Thymus (tissue), 11 donors: ENCODE results near the gene SNRPA1. TPM values are rescaled to one million over a fixed set of nuclear protein-coding genes. Genes with fewer than 3 reads are reported as not detected.

Experiments
- DNase-seq, 9 donors: peaks; one replicate each; pipeline ENCODE4 v3.0.0-alpha.2; 2013; ENCODE audit warnings: low spot score in 9 of 9, low read depth in 6 of 9, missing footprints in 1 of 9
- H3K27ac ChIP-seq, 2 donors: one replicate each; pipeline ENCODE4 v1.5.1; 2013; ENCODE audit warnings: control low read depth in 1 of 2, low read depth in 1 of 2, low read length in 1 of 2, mild to moderate bottlenecking in 1 of 2, moderate library complexity in 1 of 2
- H3K27me3 ChIP-seq, 2 donors: one replicate each; pipeline ENCODE4 v1.5.1; 2013; ENCODE audit warnings: low read length in 1 of 2; ENCODE audit not compliant: control insufficient read depth in 2 of 2, insufficient read depth in 1 of 2
- H3K36me3 ChIP-seq, 2 donors: one replicate each; pipeline ENCODE4 v1.5.1; 2013; ENCODE audit warnings: low read length in 1 of 2, mild to moderate bottlenecking in 1 of 2, moderate library complexity in 1 of 2; ENCODE audit not compliant: control insufficient read depth in 2 of 2, insufficient read depth in 2 of 2
- H3K4me1 ChIP-seq, 2 donors: one replicate each; pipeline ENCODE4 v1.5.1; 2013; ENCODE audit warnings: low read length in 2 of 2; ENCODE audit not compliant: control insufficient read depth in 2 of 2, insufficient read depth in 2 of 2
- H3K4me3 ChIP-seq, 2 donors: one replicate each; pipeline ENCODE4 v1.5.1; 2013; ENCODE audit warnings: low read length in 2 of 2, control low read depth in 1 of 2, mild to moderate bottlenecking in 1 of 2
- H3K9me3 ChIP-seq, 2 donors: one replicate each; pipeline ENCODE4 v1.5.1; 2013; ENCODE audit warnings: low read length in 1 of 2, mild to moderate bottlenecking in 1 of 2; ENCODE audit not compliant: control insufficient read depth in 2 of 2, insufficient read depth in 1 of 2
- WGBS: extraction: QIAGEN DNeasy Blood & Tissue Kit; methylation state at CpG from one replicate; pipeline ENCODE4 v1.1.7; 2013; 5-methylcytosine and 5-hydroxymethylcytosine counted together
- polyA plus RNA-seq: library from polyadenylated mRNA; stranded (reverse); fragments of 200-250 nt; gene quantifications from one replicate; pipeline ENCODE4 v1.2.3, GENCODE V29; 2013
- total RNA-seq: library from RNA; stranded (reverse); fragments of 120-200 nt; gene quantifications from one replicate; pipeline ENCODE4 v1.2.4, GENCODE V29; 2013
- donor health status: healthy.

SNRPA1 gene
- total and polyA plus RNA-seq, 2 donors, result 47.7 to 71.4 TPM

DNA sequence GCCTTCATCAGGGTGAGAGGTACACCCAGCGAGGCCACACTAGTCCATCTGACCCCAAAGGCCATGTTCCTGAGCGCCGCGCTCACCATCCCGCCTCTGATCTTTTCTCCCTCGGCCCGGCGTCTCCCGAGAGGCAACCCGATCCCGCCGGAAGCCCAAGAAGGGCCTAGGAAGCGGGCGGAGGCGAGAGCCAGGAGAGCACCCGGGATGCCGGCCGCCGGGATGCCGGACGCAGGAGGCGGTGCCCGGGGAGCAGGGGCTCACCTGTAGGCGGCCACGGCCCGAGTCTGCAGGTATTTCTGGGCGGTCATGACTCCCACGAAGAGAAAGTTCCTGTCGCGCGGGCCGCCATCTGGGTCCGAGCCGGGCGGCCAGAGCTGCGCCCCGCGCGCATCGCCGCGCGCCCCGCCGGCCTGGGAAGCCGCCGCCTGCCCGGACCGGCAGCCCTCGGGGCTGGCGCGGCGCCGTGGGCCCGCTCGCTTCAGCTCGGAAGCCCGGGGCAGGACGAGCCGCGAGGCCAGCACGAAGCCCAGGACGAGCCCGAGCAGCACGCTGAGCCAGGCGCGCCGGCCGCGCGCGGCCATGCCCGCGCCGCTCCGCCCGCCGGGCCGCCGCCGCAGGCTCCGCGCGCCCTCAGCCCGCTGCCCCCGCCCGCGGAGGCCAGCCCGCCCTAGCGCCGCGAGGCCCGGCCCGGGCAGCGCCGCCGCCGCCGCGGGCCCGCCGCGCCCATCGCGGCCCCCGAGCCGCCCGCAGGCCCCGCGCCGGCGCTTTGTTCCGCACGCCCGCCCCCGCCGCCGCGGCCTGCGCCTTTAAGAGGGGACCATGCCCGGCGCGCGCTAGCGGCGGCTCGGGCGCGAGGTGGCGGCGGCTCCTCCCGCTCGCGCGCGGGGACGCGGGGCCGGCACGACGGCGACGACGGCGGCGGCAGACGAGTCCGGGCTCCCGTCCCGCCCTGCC, 43.9 kb downstream of the SNRPA1 start:
- DNase-seq, result no peak
- Histone ChIP-seq H3K4me3 (peak overlapping the region; percentile 57 to 82), H3K27me3 (peaks cover 3 to 27% of the 10 kb centered on the region in 2 donors), H3K4me1 (peaks cover 6 to 10% of the 10 kb centered on the region in 2 donors), H3K9me3 (no peaks in the 10 kb centered on the region), H3K27ac (peak overlapping the region in 1 of 2 donors; percentile 84), H3K36me3 (no peaks in the 10 kb centered on the region)
- under 1% methylated on average over 150 of the region's 150 CpGs for WGBS

GRCh38 chr15:101250341-101250831, 44.7 kb downstream of the SNRPA1 start:
- 13% methylated on average over 6 of the region's 6 CpGs for WGBS
- peaks cover 6 to 11% of the 10 kb centered on the region in 2 donors for H3K4me1 ChIP-seq

DNA sequence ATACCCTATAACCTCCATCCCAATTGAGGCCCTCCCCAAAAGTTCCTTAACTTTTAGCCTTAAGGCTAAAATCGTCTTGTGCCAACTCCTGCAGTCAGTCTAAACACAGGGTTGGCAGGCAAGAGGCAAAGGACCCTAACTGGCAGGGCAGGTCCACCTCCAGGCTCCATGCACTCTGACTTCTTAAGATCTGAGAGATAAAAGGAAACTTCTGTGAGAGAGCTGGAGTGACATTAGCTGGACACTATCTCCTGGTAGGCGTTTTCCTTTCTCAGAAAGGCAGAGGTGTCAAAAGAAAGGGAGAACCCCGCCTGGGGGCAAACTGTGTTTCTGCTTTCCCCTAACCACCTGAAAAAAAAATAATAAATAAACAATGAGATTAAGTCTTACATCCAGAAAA, 46.8 kb downstream of the SNRPA1 start:
- Histone ChIP-seq H3K4me1 (peaks cover 24 to 29% of the 10 kb centered on the region in 2 donors), H3K4me3 (no peak overlapping the region), H3K9me3 (no peaks in the 10 kb centered on the region), H3K36me3 (no peaks in the 10 kb centered on the region), H3K27ac (no peak overlapping the region), H3K27me3 (peaks cover 3 to 21% of the 10 kb centered on the region in 2 donors)
- DNase-seq, result no peak
- WGBS, result 91% methylated on average over 3 of the region's 3 CpGs

More at GRCh38 chr15:101250341-101250831, 44.7 kb downstream of the SNRPA1 start:
- Histone ChIP-seq H3K27me3 (peaks cover 3 to 27% of the 10 kb centered on the region in 2 donors), H3K4me3 (peak overlapping the region; percentile 57 to 82), H3K36me3 (no peaks in the 10 kb centered on the region), H3K9me3 (no peaks in the 10 kb centered on the region), H3K27ac (no peak overlapping the region)
- no peak for DNase-seq

GRCh38 chr15:101246824-101247745, 48.0 kb downstream of the SNRPA1 start:
- H3K27me3 ChIP-seq, result peaks cover 0 to 9% of the 10 kb centered on the region in 2 donors
- WGBS, result 93% methylated on average over 10 of the region's 10 CpGs
- H3K9me3 ChIP-seq, result no peaks in the 10 kb centered on the region
- H3K4me1 ChIP-seq, result peaks cover 36 to 37% of the 10 kb centered on the region in 2 donors
- H3K27ac ChIP-seq, result no peak overlapping the region
- H3K4me3 ChIP-seq, result no peak overlapping the region
- DNase-seq, result no peak
- H3K36me3 ChIP-seq, result no peaks in the 10 kb centered on the region

GRCh38 chr15:101246391-101246790, 48.7 kb downstream of the SNRPA1 start:
- 63% methylated on average over 6 of the region's 6 CpGs for WGBS
- Histone ChIP-seq H3K27me3 (peaks cover 0 to 7% of the 10 kb centered on the region in 2 donors), H3K36me3 (no peaks in the 10 kb centered on the region), H3K4me1 (peaks cover 38 to 40% of the 10 kb centered on the region in 2 donors), H3K4me3 (no peak overlapping the region), H3K9me3 (no peaks in the 10 kb centered on the region), H3K27ac (no peak overlapping the region)
- no peak for DNase-seq

DNA sequence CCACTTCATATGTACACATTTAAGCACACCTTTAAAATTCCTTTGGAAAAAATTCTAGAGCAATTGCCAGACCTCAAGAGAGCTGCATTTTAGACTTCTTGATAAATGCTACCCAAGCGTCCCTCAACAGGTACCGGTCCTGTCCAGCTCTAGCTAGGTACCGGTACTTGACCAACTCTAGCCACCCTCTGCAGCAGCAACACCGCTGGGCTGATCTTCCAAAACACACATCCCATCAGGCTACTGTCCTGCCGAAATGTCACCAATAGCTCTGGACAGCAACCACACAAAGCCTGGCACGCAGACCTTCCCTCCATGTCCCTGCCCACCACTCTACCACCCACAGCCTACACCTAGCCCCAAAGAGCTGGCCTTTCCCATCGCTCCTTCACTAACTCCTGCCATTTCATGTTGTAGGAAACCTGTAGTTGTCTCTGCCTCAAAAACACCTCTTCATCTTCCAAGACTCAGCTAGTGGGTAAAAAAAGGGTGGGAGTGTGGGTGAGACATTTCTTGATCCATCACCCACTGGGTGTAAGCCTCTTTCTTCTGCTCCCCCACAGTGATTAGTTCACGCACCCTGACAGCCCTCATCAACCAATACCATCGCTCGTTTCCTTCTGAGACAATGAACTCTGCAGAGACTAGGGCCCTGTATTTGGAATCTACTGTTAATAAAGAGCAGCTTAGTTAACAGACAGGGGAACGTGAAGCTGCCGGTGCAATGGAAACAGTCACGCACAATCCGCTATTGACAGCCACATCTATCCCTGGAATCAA, 50.0 kb downstream of the SNRPA1 start:
- DNase-seq, result no peak
- H3K36me3 ChIP-seq, result no peaks in the 10 kb centered on the region
- H3K4me3 ChIP-seq, result no peak overlapping the region
- WGBS, result 97% methylated on average over 14 of the region's 14 CpGs
- H3K9me3 ChIP-seq, result no peaks in the 10 kb centered on the region
- H3K27me3 ChIP-seq, result no peaks in the 10 kb centered on the region
- H3K27ac ChIP-seq, result peak overlapping the region in 1 of 2 donors; percentile 36
- H3K4me1 ChIP-seq, result peaks cover 32 to 36% of the 10 kb centered on the region in 2 donors

GRCh38 chr15:101244036-101244781, 50.8 kb downstream of the SNRPA1 start:
- Histone ChIP-seq H3K4me1 (peaks cover 34 to 43% of the 10 kb centered on the region in 2 donors), H3K36me3 (no peaks in the 10 kb centered on the region), H3K27me3 (no peaks in the 10 kb centered on the region), H3K4me3 (peak overlapping the region in 1 of 2 donors; percentile 2), H3K9me3 (no peaks in the 10 kb centered on the region), H3K27ac (peak overlapping the region; percentile 71 to 73)
- peak in 1 of 9 donors; percentile 69 for DNase-seq
- WGBS, result 14% methylated on average over 7 of the region's 7 CpGs

DNA sequence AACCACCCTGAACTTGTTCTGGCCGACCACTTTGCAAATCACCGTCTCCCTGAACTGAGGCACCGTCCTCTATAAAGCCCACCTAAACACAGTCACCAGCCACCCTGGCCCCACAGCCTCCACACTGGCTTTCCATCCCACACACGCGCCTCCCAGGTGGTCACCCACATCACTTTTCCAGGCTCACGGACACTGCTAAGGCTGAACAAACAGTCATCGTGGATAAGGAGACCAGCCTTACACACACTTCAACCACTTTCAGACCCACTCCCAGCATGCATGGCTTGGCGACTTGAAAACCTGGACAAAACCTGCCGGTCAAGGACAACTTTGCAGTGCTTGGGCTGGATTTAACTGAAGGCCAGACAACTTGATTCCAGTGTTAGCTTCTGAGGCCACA, 51.6 kb downstream of the SNRPA1 start:
- Histone ChIP-seq H3K9me3 (no peaks in the 10 kb centered on the region), H3K4me1 (peaks cover 34 to 44% of the 10 kb centered on the region in 2 donors), H3K27me3 (no peaks in the 10 kb centered on the region), H3K27ac (peak overlapping the region in 1 of 2 donors; percentile 21), H3K36me3 (no peaks in the 10 kb centered on the region), H3K4me3 (no peak overlapping the region)
- WGBS, result 98% methylated on average over 9 of the region's 9 CpGs
- no peak for DNase-seq
